ENCODE results near the gene PEMT.

GRCh38 chr17:17514361-17514992, 77.0 kb downstream of the PEMT start:
- TF ChIP-seq ZNF777 (tag by site-specific recombination; IDR thresholded peaks at IDR 0.05; ENCODE audit: borderline replicate concordance) (no peak), KLF1 (tag by site-specific recombination; IDR thresholded peaks at IDR 0.05) (no peak), CTCF (tag by site-specific recombination; IDR thresholded peaks at IDR 0.05) (no peak), ZBTB7A (tag by site-specific recombination; IDR thresholded peaks at IDR 0.05; ENCODE audit: low read depth) (no peak), ZNF558 (tag by site-specific recombination; IDR thresholded peaks at IDR 0.05) (no peak), TSHZ1 (tag by site-specific recombination; IDR thresholded peaks at IDR 0.05; ENCODE audit: borderline replicate concordance) (no peak), ZNF114 (tag by site-specific recombination; IDR thresholded peaks at IDR 0.05) (no peak)

Measured in HEK293 (cell line).